T-cell (primary cell): ENCODE measurements around the gene PORCN. TPM values are rescaled to one million over a fixed set of nuclear protein-coding genes. Genes with fewer than 3 reads are reported as not detected.

Source experiments
- ATAC-seq, 4 experiments: fragments of 200-7000 bp in 3 of 4; fragments of 150-1000 bp in 1 of 4; cut with Tn5 transposase; replicated peaks in 1 of 4; 1 replicate in 3 of 4; 2 replicates in 1 of 4; pipeline ENCODE4 v1.10.0; 2021; ENCODE audit warnings: moderate library complexity in 3 of 4, mild to moderate bottlenecking in 2 of 4, moderate number of reproducible peaks in 1 of 4
- CTCF ChIA-PET, 2 donors: fragments of 300-600 bp; sonication (Branson Sonifier 250); formaldehyde crosslinking; loops; one replicate each; lab custom pipeline; 2022; ENCODE audit warnings: antibody characterized with exemption in 2 of 2; lab: Charles Lee
- POLR2A ChIA-PET, 2 donors: fragments of 300-600 bp; sonication (Branson Sonifier 250); formaldehyde crosslinking; loops; one replicate each; lab custom pipeline; 2022; ENCODE audit warnings: antibody characterized with exemption in 2 of 2; lab: Charles Lee
- DNase-seq, 35 experiments: peaks; one replicate each; pipeline versions ENCODE4 v3.0.0 to v3.0.0-alpha.2; 2013 to 2023
- H3K27ac ChIP-seq: one replicate; pipeline ENCODE4 v1.5.1; 2013; ENCODE audit warnings: low read length
- H3K27me3 ChIP-seq, 2 experiments: replicated peaks in 1 of 2; 1 replicate in 1 of 2; 2 replicates in 1 of 2; pipeline versions ENCODE4 v1.6.1 to v1.7.0; 2013; ENCODE audit warnings: low read length in 1 of 2, mixed read lengths in 1 of 2; ENCODE audit not compliant: control insufficient read depth in 2 of 2, insufficient read depth in 2 of 2; ENCODE audit errors: extremely low read depth in 1 of 2
- H3K36me3 ChIP-seq, 2 donors: 1 replicate in 1 of 2; 2 replicates in 1 of 2; pipeline versions ENCODE4 v1.6.1 to v1.7.0; 2013; ENCODE audit warnings: low read length in 1 of 2; ENCODE audit not compliant: control insufficient read depth in 2 of 2, insufficient read depth in 1 of 2; ENCODE audit errors: extremely low read depth in 1 of 2
- H3K4me1 ChIP-seq, 2 experiments: 1 replicate in 1 of 2; 2 replicates in 1 of 2; pipeline versions ENCODE4 v1.6.1 to v1.7.0; 2013; ENCODE audit warnings: low read length in 2 of 2, mixed read lengths in 1 of 2; ENCODE audit not compliant: insufficient read depth in 2 of 2, control insufficient read depth in 1 of 2; ENCODE audit errors: extremely low read depth in 1 of 2
- H3K4me3 ChIP-seq, 2 donors: 1 replicate in 1 of 2; 2 replicates in 1 of 2; pipeline versions ENCODE4 v1.5.1 to v1.7.0; 2013; ENCODE audit warnings: mild to moderate bottlenecking in 2 of 2, low read length in 1 of 2, moderate library complexity in 1 of 2; ENCODE audit not compliant: control insufficient read depth in 1 of 2; ENCODE audit errors: extremely low read depth in 1 of 2
- H3K9me3 ChIP-seq: 2 replicates; pipeline ENCODE4 v1.7.0; 2013
- H3K27ac Mint-ChIP-seq, 2 donors: one replicate each; pipeline ENCODE4 v1.8.0; 2020 to 2021; ENCODE audit warnings: mild to moderate bottlenecking in 2 of 2, mixed read lengths in 2 of 2
- H3K27me3 Mint-ChIP-seq, 2 donors: one replicate each; pipeline ENCODE4 v1.8.0; 2021 to 2022; ENCODE audit warnings: mixed read lengths in 2 of 2
- H3K36me3 Mint-ChIP-seq: one replicate; pipeline ENCODE4 v1.8.0; 2021; ENCODE audit warnings: mixed read lengths
- H3K4me1 Mint-ChIP-seq, 3 donors: one replicate each; pipeline ENCODE4 v1.8.0; 2020 to 2022; ENCODE audit warnings: mixed read lengths in 3 of 3, mild to moderate bottlenecking in 1 of 3
- H3K4me3 Mint-ChIP-seq, 3 donors: one replicate each; pipeline ENCODE4 v1.8.0; 2020 to 2022; ENCODE audit warnings: mild to moderate bottlenecking in 3 of 3, mixed read lengths in 3 of 3, moderate library complexity in 3 of 3
- H3K9me3 Mint-ChIP-seq, 3 donors: one replicate each; pipeline ENCODE4 v1.8.0; 2020 to 2022; ENCODE audit warnings: mixed read lengths in 3 of 3
- WGBS: methylation state at CpG from one replicate; pipeline ENCODE4 v1.1.5; 2013; ENCODE audit warnings: missing lambda C conversion rate; ENCODE audit not compliant: insufficient coverage; 5-methylcytosine and 5-hydroxymethylcytosine counted together
- total RNA-seq, 35 experiments: library from RNA in 6 of 35; stranded (reverse) in 6 of 35; fragments of 120-200 nt in 1 of 35; gene quantifications; one replicate each; pipeline versions ENCODE4 v1.2.1 to v1.2.4 and lab custom pipeline; 2013 to 2026

The PORCN gene
- total RNA-seq, 5 donors from 2014 or later (not counting 1 experiment from before 2014, with no cell fraction given) = 16.8 to 21.7 (median 18.6) TPM

DNA sequence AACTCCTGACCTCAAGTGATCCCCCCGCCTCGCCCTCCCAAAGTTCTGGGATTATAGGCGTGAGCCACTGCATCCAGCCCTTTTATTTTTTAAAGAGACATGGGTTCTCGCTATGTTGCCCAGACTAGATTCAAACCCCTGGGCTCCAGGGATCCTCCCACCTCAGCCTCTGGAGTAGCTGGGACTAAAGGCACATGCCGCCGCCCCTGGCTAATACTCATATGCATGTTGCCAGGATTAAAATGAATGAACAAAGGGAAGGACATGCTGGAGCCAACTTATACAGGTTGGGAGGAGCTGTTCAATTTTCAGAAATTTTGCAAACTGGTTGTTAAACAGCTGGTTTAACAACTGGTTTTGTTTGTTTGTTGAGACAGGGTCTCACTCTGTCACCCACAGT is 34.2 kb upstream of the PORCN start:
- no peaks in the 10 kb centered on the region for H3K9me3 Mint-ChIP-seq
- H3K27me3 Mint-ChIP-seq = peaks cover 0 to 12% of the 10 kb centered on the region in 2 donors
- POLR2A ChIA-PET = no interaction called here
- no peaks in the 10 kb centered on the region for H3K27me3 ChIP-seq
- H3K4me3 Mint-ChIP-seq = no peak overlapping the region
- H3K27ac Mint-ChIP-seq = no peak overlapping the region
- CTCF ChIA-PET = interaction anchor here in 1 of 2 donors (0.5 to 0.7 kb wide), 2 partner anchors 252 to 388 kb away, joined by 3 to 9 read pairs; no protein-coding TSS in a partner anchor
- peaks cover 10% of the 10 kb centered on the region for H3K36me3 Mint-ChIP-seq
- ATAC-seq = no peak
- peaks cover 21 to 34% (median 28%) of the 10 kb centered on the region in 3 donors for H3K4me1 Mint-ChIP-seq
- whole genome bisulfite sequencing = no CpG with 5 or more reads among the region's 6 CpGs
- H3K4me1 ChIP-seq = peaks cover 4 to 21% of the 10 kb centered on the region in 2 experiments
- H3K36me3 ChIP-seq = peaks cover 0 to 7% of the 10 kb centered on the region in 2 donors
- H3K9me3 ChIP-seq = no peaks in the 10 kb centered on the region
- H3K27ac ChIP-seq = no peak overlapping the region
- DNase-seq = no peak
- H3K4me3 ChIP-seq = no peak overlapping the region

DNA sequence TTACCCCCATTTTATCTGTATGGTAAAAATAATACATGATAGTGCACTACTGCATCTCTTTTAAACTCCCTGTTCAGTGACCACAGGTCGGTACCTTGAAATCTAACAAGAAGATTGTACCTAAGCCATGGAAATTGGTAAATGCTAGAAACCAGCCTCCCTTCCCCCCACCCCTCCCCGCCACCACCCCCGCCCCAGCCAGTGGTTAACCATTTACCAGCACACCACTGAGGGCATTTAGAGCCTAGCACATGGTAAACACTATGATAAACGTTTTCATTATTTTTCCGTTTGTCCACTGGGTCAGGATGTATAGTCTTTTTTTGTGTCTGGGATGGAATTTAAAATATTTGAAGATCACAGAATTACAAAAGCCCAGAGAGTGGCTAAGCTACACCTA is 33.5 kb upstream of the PORCN start:
- CTCF ChIA-PET = interaction anchor here in 1 of 2 donors (0.5 kb wide), 1 partner anchor 253 kb away, joined by 9 read pairs; no protein-coding TSS in a partner anchor
- DNase-seq (no peak), ATAC-seq (no peak)
- no peaks in the 10 kb centered on the region for H3K27me3 ChIP-seq
- Mint-ChIP-seq H3K36me3 (peaks cover 12% of the 10 kb centered on the region), H3K27me3 (peaks cover 0 to 12% of the 10 kb centered on the region in 2 donors), H3K27ac (peak overlapping the region; percentile 87 to 93), H3K4me3 (peak overlapping the region; percentile 86 to 94 (median 89)), H3K4me1 (peaks cover 20 to 32% (median 25%) of the 10 kb centered on the region in 3 donors), H3K9me3 (no peaks in the 10 kb centered on the region)
- peak overlapping the region; percentile 72 for H3K27ac ChIP-seq
- H3K9me3 ChIP-seq = no peaks in the 10 kb centered on the region
- H3K4me3 ChIP-seq = peak overlapping the region; percentile 70 to 92
- POLR2A ChIA-PET = no interaction called here
- no CpG with 5 or more reads among the region's 5 CpGs for whole genome bisulfite sequencing
- peaks cover 4 to 16% of the 10 kb centered on the region in 2 experiments for H3K4me1 ChIP-seq
- H3K36me3 ChIP-seq = peaks cover 0 to 7% of the 10 kb centered on the region in 2 donors

DNA sequence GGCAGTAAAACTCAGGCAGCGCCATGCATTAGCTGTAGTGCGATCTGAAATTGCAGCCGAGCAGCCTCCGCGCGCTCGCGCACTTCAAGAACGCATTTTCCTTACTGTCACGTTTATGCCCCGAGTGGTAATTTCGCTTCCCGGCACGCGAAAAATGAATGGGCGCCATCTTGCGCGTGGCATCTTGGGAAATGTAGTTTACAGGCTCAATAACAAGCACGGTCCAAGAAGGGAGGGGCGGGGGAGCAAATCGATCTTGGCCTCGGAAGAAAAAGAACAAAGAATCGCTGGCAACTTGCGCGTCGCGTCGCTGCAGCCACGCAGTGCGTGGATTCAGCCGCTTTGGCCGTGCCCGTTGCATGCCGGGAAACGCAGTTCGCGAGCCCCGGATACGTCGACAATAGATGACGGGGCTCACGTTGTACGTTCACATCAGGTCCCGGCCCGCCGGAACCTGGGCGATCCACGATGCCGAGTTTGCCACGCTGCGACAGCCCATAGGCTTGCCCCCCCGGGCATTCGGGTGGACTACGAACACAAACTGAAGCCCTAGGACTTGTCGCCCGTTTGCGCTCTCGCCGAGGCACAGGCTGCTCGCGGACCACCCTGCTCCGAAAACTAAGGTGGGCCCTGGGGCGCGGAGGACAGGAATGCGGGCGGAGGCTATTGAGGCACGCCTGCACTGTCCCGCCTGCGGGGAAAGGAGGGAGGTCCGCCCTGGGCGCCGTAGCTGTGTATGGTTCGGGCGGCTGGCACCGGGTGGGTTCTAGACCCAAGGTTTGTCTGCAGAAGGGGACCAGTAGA is 32.8 kb upstream of the PORCN start, which contains the start of gene FTSJ1:
Gene FTSJ1 (plus strand): TSS at position 426 of the 804 bp plus-strand sequence. CDS start 1,849 bp downstream, outside the sequence.
- DNase-seq = peak; percentile 68 to 95 (median 90)
- no peaks in the 10 kb centered on the region for H3K27me3 ChIP-seq
- Mint-ChIP-seq H3K4me1 (peaks cover 20 to 32% (median 25%) of the 10 kb centered on the region in 3 donors), H3K9me3 (no peaks in the 10 kb centered on the region), H3K27ac (peak within 1 kb of the TSS; percentile 87 to 93), H3K27me3 (peaks cover 0 to 12% of the 10 kb centered on the region in 2 donors), H3K36me3 (peaks cover 16% of the 10 kb centered on the region), H3K4me3 (peak within 1 kb of the TSS; percentile 86 to 94 (median 89))
- CTCF ChIA-PET = no interaction called here
- H3K9me3 ChIP-seq = no peaks in the 10 kb centered on the region
- peaks cover 4 to 16% of the 10 kb centered on the region in 2 experiments for H3K4me1 ChIP-seq
- peak within 1 kb of the TSS; percentile 72 for H3K27ac ChIP-seq
- peak; percentile 93 to 96 (median 95) for ATAC-seq
- H3K4me3 ChIP-seq = peak within 1 kb of the TSS; percentile 70 to 92
- H3K36me3 ChIP-seq = peaks cover 0 to 10% of the 10 kb centered on the region in 2 donors
- WGBS = 0% methylated on average over 41 of the region's 75 CpGs
- POLR2A ChIA-PET = no interaction called here

DNA sequence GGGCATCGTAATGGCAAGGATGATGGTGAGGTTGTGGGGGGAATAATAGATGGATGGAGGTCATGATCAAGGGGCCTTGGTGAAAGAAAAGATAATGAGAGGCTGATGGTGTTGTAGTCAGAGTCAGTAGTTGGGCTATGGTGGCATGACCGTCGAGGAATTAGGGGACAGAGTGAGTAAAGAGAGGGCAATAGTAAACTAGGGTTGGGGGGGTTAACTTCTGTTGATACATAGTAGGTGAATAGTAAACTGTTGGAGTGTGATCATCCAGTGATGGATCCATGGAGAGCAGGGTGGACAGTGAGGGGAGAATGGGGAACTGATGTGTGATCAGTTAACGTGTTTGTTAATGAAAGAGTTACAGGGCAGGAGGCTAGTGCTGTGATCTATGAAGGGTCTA is 31.9 kb upstream of the PORCN start:
- ChIA-PET POLR2A (no interaction called here), CTCF (no interaction called here)
- Mint-ChIP-seq H3K36me3 (peaks cover 16% of the 10 kb centered on the region), H3K4me1 (peaks cover 20 to 32% (median 25%) of the 10 kb centered on the region in 3 donors), H3K4me3 (peak overlapping the region; percentile 86 to 94 (median 89)), H3K27ac (peak overlapping the region; percentile 87 to 93), H3K27me3 (peaks cover 0 to 12% of the 10 kb centered on the region in 2 donors), H3K9me3 (no peaks in the 10 kb centered on the region)
- H3K9me3 ChIP-seq = no peaks in the 10 kb centered on the region
- H3K27ac ChIP-seq = peak overlapping the region; percentile 72
- DNase-seq (no peak), ATAC-seq (no peak)
- peak overlapping the region in 1 of 2 donors; percentile 92 for H3K4me3 ChIP-seq
- H3K4me1 ChIP-seq = peaks cover 4 to 16% of the 10 kb centered on the region in 2 experiments
- WGBS = 46% methylated on average over 3 of the region's 4 CpGs
- no peaks in the 10 kb centered on the region for H3K27me3 ChIP-seq
- H3K36me3 ChIP-seq = peaks cover 0 to 18% of the 10 kb centered on the region in 2 donors

DNA sequence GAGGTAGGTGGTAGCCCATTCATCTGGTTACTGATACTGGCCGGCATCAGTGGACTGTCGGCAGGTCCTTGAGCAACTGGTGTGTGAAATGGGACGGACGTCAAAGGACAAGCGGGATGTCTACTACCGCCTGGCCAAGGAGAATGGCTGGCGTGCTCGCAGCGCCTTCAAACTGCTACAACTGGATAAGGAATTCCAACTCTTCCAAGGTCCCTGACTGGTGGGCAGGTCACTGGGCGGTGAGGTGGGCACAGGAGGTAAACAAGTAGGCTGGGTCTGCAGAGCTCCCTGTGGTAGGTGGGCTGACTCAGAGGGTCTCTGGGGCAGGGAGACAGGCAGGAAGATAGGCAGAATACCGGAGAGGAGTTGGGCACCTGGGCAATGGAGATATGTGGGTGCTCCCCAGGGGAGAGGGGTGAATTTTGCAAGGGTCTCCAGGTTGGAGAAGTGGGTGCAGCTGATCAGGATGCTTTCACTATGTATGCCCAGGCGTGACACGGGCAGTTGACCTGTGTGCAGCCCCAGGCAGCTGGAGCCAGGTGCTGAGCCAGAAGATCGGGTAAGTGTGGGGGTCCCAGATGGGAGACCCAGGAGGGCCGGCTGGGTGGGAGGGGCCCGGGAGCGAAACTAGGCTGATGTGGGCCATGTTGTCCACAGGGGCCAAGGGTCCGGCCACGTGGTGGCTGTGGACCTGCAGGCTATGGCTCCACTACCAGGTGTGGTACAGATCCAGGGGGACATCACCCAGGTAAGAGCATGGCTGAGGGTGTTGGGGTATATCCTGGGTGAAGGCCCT is 30.6 kb upstream of the PORCN start:
- Mint-ChIP-seq H3K27ac (peak overlapping the region in 1 of 2 donors; percentile 70), H3K27me3 (peaks cover 0 to 12% of the 10 kb centered on the region in 2 donors), H3K36me3 (peaks cover 16% of the 10 kb centered on the region), H3K4me3 (peak overlapping the region in 2 of 3 donors; percentile 89 to 94), H3K4me1 (peaks cover 20 to 32% (median 25%) of the 10 kb centered on the region in 3 donors), H3K9me3 (no peaks in the 10 kb centered on the region)
- Histone ChIP-seq H3K4me3 (no peak overlapping the region), H3K4me1 (peaks cover 4 to 16% of the 10 kb centered on the region in 2 experiments), H3K36me3 (peaks cover 4 to 25% of the 10 kb centered on the region in 2 donors), H3K27ac (no peak overlapping the region), H3K9me3 (no peaks in the 10 kb centered on the region), H3K27me3 (no peaks in the 10 kb centered on the region)
- ChIA-PET CTCF (no interaction called here), POLR2A (no interaction called here)
- ATAC-seq (no peak), DNase-seq (no peak)
- 98% methylated on average over 12 of the region's 19 CpGs for WGBS

DNA sequence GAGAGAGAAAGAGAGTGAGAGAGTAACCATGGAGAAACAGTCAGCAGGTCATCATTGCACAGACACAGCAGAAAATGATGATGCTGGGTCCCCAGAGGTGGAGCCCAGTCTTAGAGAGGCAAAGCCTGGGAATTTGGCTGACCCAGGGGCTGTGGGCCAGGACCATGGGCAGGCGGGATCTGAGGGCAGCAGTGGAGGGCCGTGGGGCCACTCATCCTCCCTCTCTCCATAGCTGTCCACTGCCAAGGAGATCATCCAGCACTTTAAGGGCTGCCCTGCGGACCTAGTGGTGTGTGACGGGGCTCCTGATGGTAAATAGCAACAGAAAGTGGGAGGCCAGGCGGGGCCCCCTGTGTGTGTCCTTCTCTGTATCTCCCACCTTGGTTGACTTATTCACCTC is 30.0 kb upstream of the PORCN start:
- Histone ChIP-seq H3K27me3 (no peaks in the 10 kb centered on the region), H3K4me3 (no peak overlapping the region), H3K9me3 (no peaks in the 10 kb centered on the region), H3K4me1 (peaks cover 4 to 16% of the 10 kb centered on the region in 2 experiments), H3K36me3 (peaks cover 4 to 30% of the 10 kb centered on the region in 2 donors), H3K27ac (no peak overlapping the region)
- Mint-ChIP-seq H3K36me3 (peaks cover 16% of the 10 kb centered on the region), H3K27ac (peak overlapping the region in 1 of 2 donors; percentile 70), H3K4me1 (peaks cover 20 to 32% (median 25%) of the 10 kb centered on the region in 3 donors), H3K4me3 (no peak overlapping the region), H3K27me3 (peaks cover 0 to 12% of the 10 kb centered on the region in 2 donors), H3K9me3 (no peaks in the 10 kb centered on the region)
- ATAC-seq = no peak
- POLR2A ChIA-PET = no interaction called here
- WGBS = no CpG with 5 or more reads among the region's 5 CpGs
- CTCF ChIA-PET = no interaction called here
- DNase-seq = no peak
